ENCODE data around the gene TMEM18.
"Not testable (repeated sequence)": the region's sequence is repeated elsewhere in the genome, so short reads cannot be mapped to it uniquely, and the experiment has no call there.

Gene TMEM18

DNA sequence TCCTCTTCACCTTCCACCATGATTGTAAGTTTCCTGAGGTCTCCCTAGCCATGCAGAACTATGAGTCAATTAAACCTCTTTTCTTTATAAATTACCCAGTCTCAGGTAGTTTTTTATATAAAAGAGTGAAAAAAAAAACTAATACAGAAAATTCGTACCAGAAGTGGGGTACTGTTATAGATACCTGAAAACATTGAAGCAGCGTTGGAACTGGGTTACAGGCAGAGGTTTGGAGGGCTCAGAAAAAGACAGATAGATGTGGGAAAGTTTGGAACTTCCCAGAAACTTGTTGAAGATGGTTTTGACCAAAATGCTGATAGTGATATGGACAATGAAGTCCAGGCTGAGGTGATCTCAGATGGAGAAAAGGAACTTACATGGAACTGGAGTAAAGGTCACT, 7.7 kb upstream of the TMEM18 start:
- not testable (repeated sequence) for H3K79me1 ChIP-seq (ENCODE audit: low read length)

GRCh38 chr2:682226-682625, 5.0 kb upstream of the TMEM18 start:
- Histone ChIP-seq H3K4me2 (ENCODE audit: low read length) (no peak overlapping the region), H3K36me3 (ENCODE audit: control insufficient read depth in 1 of 2, insufficient read depth in 2 of 2, low read length in 2 of 2) (no peaks in the 10 kb centered on the region), H4K91ac (ENCODE audit: low read depth, low read length) (no peak overlapping the region), H3K9me3 (ENCODE audit: insufficient read depth, low read depth, low read length) (peaks cover 10% of the 10 kb centered on the region), H2BK12ac (ENCODE audit: low read length) (no peak overlapping the region), H3K27ac (ENCODE audit: low read depth, low read length) (no peak overlapping the region), H4K8ac (ENCODE audit: low read depth, low read length) (no peak overlapping the region), H3K79me1 (ENCODE audit: low read length) (peaks cover 4% of the 10 kb centered on the region), H3K23ac (ENCODE audit: low read length) (no peak overlapping the region), H3K4ac (ENCODE audit: low read depth, low read length) (no peak overlapping the region), H3K79me2 (ENCODE audit: control insufficient read depth, insufficient read depth, low read length, poor library complexity) (peaks cover 3% of the 10 kb centered on the region), H2BK5ac (ENCODE audit: low read depth, low read length, poor library complexity) (no peak overlapping the region), H3K4me1 (ENCODE audit: control insufficient read depth in 1 of 2, insufficient read depth in 2 of 2, low read length in 2 of 2) (no peaks in the 10 kb centered on the region), H2BK120ac (ENCODE audit: insufficient read depth, low read length, poor library complexity) (no peak overlapping the region), H3K14ac (ENCODE audit: low read length) (no peak overlapping the region), H2AK5ac (ENCODE audit: low read length) (no peak overlapping the region), H3K9ac (ENCODE audit: low read length) (no peak overlapping the region), H3K4me3 (ENCODE audit: low read depth, low read length) (no peak overlapping the region), H2AFZ (ENCODE audit: insufficient read depth, low read length, poor library complexity) (no peak overlapping the region), H3K18ac (ENCODE audit: low read length) (no peak overlapping the region), H3K27me3 (ENCODE audit: insufficient read depth, low read length) (no peaks in the 10 kb centered on the region), H4K12ac (ENCODE audit: low read depth, low read length) (no peak overlapping the region)
- DNase-seq = no peak

More for the DNA sequence above, 7.7 kb upstream of the TMEM18 start:
- H3K14ac ChIP-seq (ENCODE audit: low read length); H3K4ac ChIP-seq (ENCODE audit: low read depth, low read length); H3K18ac ChIP-seq (ENCODE audit: low read length); H3K9ac ChIP-seq (ENCODE audit: low read length); H3K79me2 ChIP-seq (ENCODE audit: control insufficient read depth, insufficient read depth, low read length, poor library complexity); H2BK120ac ChIP-seq (ENCODE audit: insufficient read depth, low read length, poor library complexity); H3K4me3 ChIP-seq (ENCODE audit: low read depth, low read length); H2BK12ac ChIP-seq (ENCODE audit: low read length); DNase-seq; H3K27ac ChIP-seq (ENCODE audit: low read depth, low read length); H2AK5ac ChIP-seq (ENCODE audit: low read length); H3K36me3 ChIP-seq (ENCODE audit: control insufficient read depth in 1 of 2, insufficient read depth in 2 of 2, low read length in 2 of 2); H4K12ac ChIP-seq (ENCODE audit: low read depth, low read length); H4K91ac ChIP-seq (ENCODE audit: low read depth, low read length); H3K27me3 ChIP-seq (ENCODE audit: insufficient read depth, low read length); H3K4me2 ChIP-seq (ENCODE audit: low read length); H4K8ac ChIP-seq (ENCODE audit: low read depth, low read length); H2BK5ac ChIP-seq (ENCODE audit: low read depth, low read length, poor library complexity); H3K4me1 ChIP-seq (ENCODE audit: control insufficient read depth in 1 of 2, insufficient read depth in 2 of 2, low read length in 2 of 2); H3K9me3 ChIP-seq (ENCODE audit: insufficient read depth, low read depth, low read length); H3K23ac ChIP-seq (ENCODE audit: low read length); H2AFZ ChIP-seq (ENCODE audit: insufficient read depth, low read length, poor library complexity): not testable (repeated sequence)
- no CpG with 5 or more reads among the region's 2 CpGs for WGBS (ENCODE audit: extremely low coverage, insufficient coverage, insufficient read length)

DNA sequence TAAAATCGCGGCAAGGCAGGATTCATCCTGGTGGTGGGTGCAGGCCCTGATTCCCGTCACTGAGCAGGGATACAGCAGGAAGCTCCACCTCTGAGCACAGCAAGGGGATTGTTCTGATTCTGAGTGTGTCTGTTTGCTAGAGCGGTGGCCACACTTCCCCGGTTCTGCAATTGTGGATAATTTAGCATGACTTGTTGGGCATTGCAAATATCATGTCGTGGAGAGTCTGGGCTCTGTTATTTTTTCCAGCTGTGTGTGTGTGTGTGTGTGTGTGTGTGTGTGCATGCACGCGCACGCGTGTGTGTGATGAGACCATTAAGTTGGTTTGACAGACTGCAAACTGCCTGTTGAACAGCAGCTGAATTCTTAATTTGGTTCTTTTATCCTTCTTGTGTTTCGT, 4.1 kb upstream of the TMEM18 start:
- no CpG with 5 or more reads among the region's 11 CpGs for WGBS (ENCODE audit: extremely low coverage, insufficient coverage, insufficient read length)
- no peak overlapping the region for H2AK5ac ChIP-seq (ENCODE audit: low read length)
- H3K36me3 ChIP-seq (ENCODE audit: control insufficient read depth in 1 of 2, insufficient read depth in 2 of 2, low read length in 2 of 2) = no peaks in the 10 kb centered on the region
- H3K9ac ChIP-seq (ENCODE audit: low read length) = no peak overlapping the region
- H3K14ac ChIP-seq (ENCODE audit: low read length) = no peak overlapping the region
- no peak for DNase-seq
- peaks cover 11% of the 10 kb centered on the region for H3K9me3 ChIP-seq (ENCODE audit: insufficient read depth, low read depth, low read length)
- no peak overlapping the region for H3K4me3 ChIP-seq (ENCODE audit: low read depth, low read length)
- no peak overlapping the region for H2BK120ac ChIP-seq (ENCODE audit: insufficient read depth, low read length, poor library complexity)
- H3K18ac ChIP-seq (ENCODE audit: low read length) = no peak overlapping the region
- no peak overlapping the region for H3K23ac ChIP-seq (ENCODE audit: low read length)
- H2BK5ac ChIP-seq (ENCODE audit: low read depth, low read length, poor library complexity) = no peak overlapping the region
- no peak overlapping the region for H2AFZ ChIP-seq (ENCODE audit: insufficient read depth, low read length, poor library complexity)
- peaks cover 8% of the 10 kb centered on the region for H3K79me1 ChIP-seq (ENCODE audit: low read length)
- H2BK12ac ChIP-seq (ENCODE audit: low read length) = no peak overlapping the region
- H4K12ac ChIP-seq (ENCODE audit: low read depth, low read length) = no peak overlapping the region
- peaks cover 5% of the 10 kb centered on the region for H3K79me2 ChIP-seq (ENCODE audit: control insufficient read depth, insufficient read depth, low read length, poor library complexity)
- H3K4ac ChIP-seq (ENCODE audit: low read depth, low read length) = no peak overlapping the region
- H4K8ac ChIP-seq (ENCODE audit: low read depth, low read length) = no peak overlapping the region
- H3K4me2 ChIP-seq (ENCODE audit: low read length) = no peak overlapping the region
- no peak overlapping the region for H3K27ac ChIP-seq (ENCODE audit: low read depth, low read length)
- H4K91ac ChIP-seq (ENCODE audit: low read depth, low read length) = no peak overlapping the region
- H3K4me1 ChIP-seq (ENCODE audit: control insufficient read depth in 1 of 2, insufficient read depth in 2 of 2, low read length in 2 of 2) = no peaks in the 10 kb centered on the region
- no peaks in the 10 kb centered on the region for H3K27me3 ChIP-seq (ENCODE audit: insufficient read depth, low read length)

DNA sequence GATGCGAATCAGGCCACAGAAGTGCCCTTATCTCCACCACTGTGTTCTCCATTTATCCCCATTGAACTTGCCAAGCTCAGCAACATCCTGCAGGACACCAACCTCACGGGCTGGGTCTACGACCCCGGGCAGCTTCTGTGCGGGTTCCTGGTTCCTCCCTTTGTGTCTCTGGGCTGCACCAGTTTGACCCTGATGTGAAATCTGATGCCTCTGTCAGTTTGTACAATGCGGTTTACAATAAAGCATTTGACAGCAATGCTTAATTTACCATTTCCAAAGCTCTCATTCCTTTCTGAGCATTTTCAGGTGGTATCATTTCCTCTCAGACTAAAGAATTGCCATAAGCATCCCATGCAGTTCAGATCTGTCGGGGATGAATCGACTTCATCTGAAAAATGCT, 3.3 kb upstream of the TMEM18 start:
- Histone ChIP-seq H2BK120ac (ENCODE audit: insufficient read depth, low read length, poor library complexity) (no peak overlapping the region), H3K79me2 (ENCODE audit: control insufficient read depth, insufficient read depth, low read length, poor library complexity) (peaks cover 5% of the 10 kb centered on the region), H3K79me1 (ENCODE audit: low read length) (peaks cover 9% of the 10 kb centered on the region), H2AK5ac (ENCODE audit: low read length) (no peak overlapping the region), H3K4me1 (ENCODE audit: control insufficient read depth in 1 of 2, insufficient read depth in 2 of 2, low read length in 2 of 2) (peaks cover 5% of the 10 kb centered on the region in 2 experiments), H4K91ac (ENCODE audit: low read depth, low read length) (no peak overlapping the region), H4K12ac (ENCODE audit: low read depth, low read length) (no peak overlapping the region), H3K27ac (ENCODE audit: low read depth, low read length) (no peak overlapping the region), H3K4me2 (ENCODE audit: low read length) (no peak overlapping the region), H3K14ac (ENCODE audit: low read length) (no peak overlapping the region), H3K23ac (ENCODE audit: low read length) (no peak overlapping the region), H4K8ac (ENCODE audit: low read depth, low read length) (no peak overlapping the region), H3K4ac (ENCODE audit: low read depth, low read length) (no peak overlapping the region), H3K27me3 (ENCODE audit: insufficient read depth, low read length) (no peaks in the 10 kb centered on the region), H3K9me3 (ENCODE audit: insufficient read depth, low read depth, low read length) (peaks cover 4% of the 10 kb centered on the region), H2BK12ac (ENCODE audit: low read length) (no peak overlapping the region), H3K4me3 (ENCODE audit: low read depth, low read length) (no peak overlapping the region), H3K9ac (ENCODE audit: low read length) (no peak overlapping the region), H3K18ac (ENCODE audit: low read length) (no peak overlapping the region), H3K36me3 (ENCODE audit: control insufficient read depth in 1 of 2, insufficient read depth in 2 of 2, low read length in 2 of 2) (peaks cover under 1 to 1% of the 10 kb centered on the region in 2 experiments), H2AFZ (ENCODE audit: insufficient read depth, low read length, poor library complexity) (no peak overlapping the region), H2BK5ac (ENCODE audit: low read depth, low read length, poor library complexity) (no peak overlapping the region)
- WGBS (ENCODE audit: extremely low coverage, insufficient coverage, insufficient read length) = no CpG with 5 or more reads among the region's 8 CpGs
- DNase-seq = no peak
